B cell (primary cell): ENCODE results near the gene PCGF1. TPM values are rescaled to one million over a fixed set of nuclear protein-coding genes. Genes with fewer than 3 reads are reported as not detected.

Experiments
- ATAC-seq: fragments of 200-7000 bp; cut with Tn5 transposase; one replicate; pipeline ENCODE4 v1.10.0; 2021; ENCODE audit warnings: low read depth, mild to moderate bottlenecking, moderate number of reproducible peaks, moderate library complexity
- CTCF ChIA-PET: fragments of 350-600 bp; sonication (Branson Sonifier 250); formaldehyde crosslinking; loops from one replicate; lab custom pipeline; 2021; ENCODE audit warnings: antibody characterized with exemption, inconsistent platforms; lab: Charles Lee
- POLR2A ChIA-PET: fragments of 350-600 bp; sonication (Branson Sonifier 250); formaldehyde crosslinking; loops from one replicate; lab custom pipeline; 2021; ENCODE audit warnings: antibody characterized with exemption; lab: Charles Lee
- DNase-seq: peaks from one replicate; pipeline ENCODE4 v3.0.0; 2013
- H2AFZ ChIP-seq: 2 replicates; pipeline ENCODE4 v1.6.1; 2012; ENCODE audit warnings: mild to moderate bottlenecking, low read depth, low read length; ENCODE audit not compliant: insufficient read depth, poor library complexity, severe bottlenecking
- H3K27ac ChIP-seq, 2 donors: 1 replicate in 1 of 2; 2 replicates in 1 of 2; pipeline ENCODE4 v1.5.1; 2012 to 2013; ENCODE audit warnings: low read length in 2 of 2, mild to moderate bottlenecking in 2 of 2, moderate library complexity in 1 of 2
- H3K27me3 ChIP-seq, 4 experiments: fragments of 200-600 bp in 1 of 4; sonication (generic) in 1 of 4; replicated peaks in 1 of 4; 1 replicate in 2 of 4; 2 replicates in 2 of 4; pipeline versions ENCODE4 v1.6.1 to v1.7.0; 2013 to 2016; ENCODE audit warnings: low read length in 3 of 4, mild to moderate bottlenecking in 2 of 4, mixed read lengths in 1 of 4, moderate library complexity in 1 of 4; ENCODE audit not compliant: insufficient read depth in 4 of 4, control insufficient read depth in 3 of 4; ENCODE audit errors: control extremely low read depth in 1 of 4
- H3K36me3 ChIP-seq, 2 experiments: replicated peaks in 1 of 2; 1 replicate in 1 of 2; 2 replicates in 1 of 2; pipeline versions ENCODE4 v1.6.1 to v1.7.1; 2013; ENCODE audit warnings: low read length in 1 of 2; ENCODE audit not compliant: insufficient read depth in 2 of 2, control insufficient read depth in 1 of 2; ENCODE audit errors: control extremely low read depth in 1 of 2, extremely low read depth in 1 of 2
- H3K4me1 ChIP-seq, 2 donors: fragments of 200-600 bp in 1 of 2; sonication (generic) in 1 of 2; 1 replicate in 1 of 2; 2 replicates in 1 of 2; pipeline versions ENCODE4 v1.5.1 to v1.6.1; 2013 to 2017; ENCODE audit warnings: low read length in 2 of 2; ENCODE audit not compliant: control insufficient read depth in 2 of 2, insufficient read depth in 2 of 2
- H3K4me2 ChIP-seq: replicated peaks from 2 replicates; pipeline ENCODE3; 2012; ENCODE audit warnings: mild to moderate bottlenecking, low read depth, low read length; ENCODE audit not compliant: poor library complexity, severe bottlenecking
- H3K4me3 ChIP-seq, 5 experiments: fragments of 200-600 bp in 1 of 5; sonication (generic) in 1 of 5; 1 replicate in 3 of 5; 2 replicates in 2 of 5; pipeline versions ENCODE4 v1.5.1 to v1.7.0; 2011 to 2016; ENCODE audit warnings: low read length in 4 of 5, mild to moderate bottlenecking in 4 of 5, low read depth in 2 of 5, control low read depth in 1 of 5, moderate library complexity in 1 of 5; ENCODE audit not compliant: insufficient read depth in 1 of 5; ENCODE audit errors: control extremely low read depth in 1 of 5, extremely low read depth in 1 of 5
- H3K79me2 ChIP-seq: fragments of 200-600 bp; sonication (generic); one replicate; pipeline ENCODE4 v1.6.0; 2016; ENCODE audit warnings: low read length; ENCODE audit not compliant: control insufficient read depth, insufficient read depth
- H3K9ac ChIP-seq: fragments of 200-600 bp; sonication (generic); 2 replicates; pipeline ENCODE4 v1.6.1; 2017; ENCODE audit warnings: mild to moderate bottlenecking, low read length, moderate library complexity
- H3K9me3 ChIP-seq, 3 donors: one replicate each; pipeline versions ENCODE4 v1.6.1 to v1.7.1; 2013; ENCODE audit warnings: low read length in 2 of 3; ENCODE audit not compliant: control insufficient read depth in 2 of 3, insufficient read depth in 1 of 3; ENCODE audit errors: control extremely low read depth in 1 of 3
- H4K20me1 ChIP-seq: 2 replicates; pipeline ENCODE4 v1.6.0; 2012; ENCODE audit warnings: mild to moderate bottlenecking, low read length; ENCODE audit not compliant: insufficient read depth, control insufficient read depth, poor library complexity, severe bottlenecking
- H3K27ac Mint-ChIP-seq: one replicate; pipeline ENCODE4 v1.8.0; 2021; ENCODE audit warnings: mixed read lengths
- H3K27me3 Mint-ChIP-seq: one replicate; pipeline ENCODE4 v1.8.0; 2021; ENCODE audit warnings: mixed read lengths
- H3K4me1 Mint-ChIP-seq: one replicate; pipeline ENCODE4 v1.8.0; 2021; ENCODE audit warnings: mixed read lengths
- H3K4me3 Mint-ChIP-seq: one replicate; pipeline ENCODE4 v1.8.0; 2021; ENCODE audit warnings: mixed read lengths
- H3K9me3 Mint-ChIP-seq: one replicate; pipeline ENCODE4 v1.8.0; 2022; ENCODE audit warnings: mixed read lengths; ENCODE audit not compliant: insufficient read depth
- EZH2 ChIP-seq: IDR thresholded peaks from 2 replicates; pipeline ENCODE4 v1.6.1; 2012; ENCODE audit warnings: borderline replicate concordance, low read depth, mild to moderate bottlenecking, moderate library complexity, low read length; ENCODE audit not compliant: insufficient read depth, poor library complexity, severe bottlenecking
- WGBS: methylation state at CpG from one replicate; pipeline ENCODE4 v1.1.5; 2013; ENCODE audit warnings: missing lambda C conversion rate; ENCODE audit not compliant: insufficient coverage; 5-methylcytosine and 5-hydroxymethylcytosine counted together
- intact Hi-C: fragments of 100-400 bp; cut with micrococcal nuclease; formaldehyde crosslinking; loops from one replicate; pipeline ENCODE4 v1.10.0; 2022
- polyA plus RNA-seq: library from polyadenylated mRNA; depleted of rRNA; stranded (reverse); fragments of >200 nt; gene quantifications from 2 replicates; pipeline ENCODE4 v1.2.3, GENCODE V29; 2012
- total RNA-seq, 2 donors: library from RNA; stranded (reverse); fragments of 120-200 nt in 1 of 2; gene quantifications; 1 replicate in 1 of 2; 2 replicates in 1 of 2; pipeline versions ENCODE4 v1.2.3 to v1.2.4, GENCODE V29; 2013 to 2022
- TF ChIP-seq, protein P1 (sequence below): fragments of 200-600 bp; IDR thresholded peaks from one replicate; pipeline ENCODE4 v1.8.0; 2022; ENCODE audit warnings: antibody characterized with exemption, mild to moderate bottlenecking

The PCGF1 gene
- total and polyA plus RNA-seq, 2 donors (not counting 1 experiment from before 2014, with no cell fraction given) = 21.9 to 40.1 TPM

DNA sequence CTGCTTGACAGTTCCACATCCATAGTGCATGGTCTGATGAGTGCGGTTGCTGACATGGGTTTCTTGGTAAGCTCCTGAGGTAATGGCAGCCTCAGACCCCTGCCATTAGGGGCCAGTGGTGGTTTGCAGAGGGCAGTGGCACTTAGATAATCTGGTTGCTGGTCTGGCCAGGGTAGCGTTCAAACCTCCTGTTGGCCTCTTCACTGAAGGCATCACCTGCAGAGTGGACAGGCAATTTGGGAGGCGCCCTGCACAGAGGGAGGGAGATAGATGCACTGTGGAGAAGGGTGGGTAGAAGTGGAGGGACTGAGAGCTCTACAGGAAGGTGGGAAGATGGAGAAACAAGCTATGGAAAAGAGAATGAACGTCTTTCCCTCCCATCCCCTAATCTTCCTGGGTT lies 26.0 kb upstream of the PCGF1 start:
- no peaks in the 10 kb centered on the region for H3K9me3 ChIP-seq
- ChIA-PET POLR2A (no interaction called here), CTCF (interaction anchor here (1.2 to 9.6 kb wide), 5 partner anchors 11 to 159 kb away, joined by 3 to 71 read pairs (median 6); partner anchors contain the start of genes CCDC142, PCGF1 and TTC31)
- DNase-seq (no peak), ATAC-seq (no peak)
- TF ChIP-seq, protein P1, sequence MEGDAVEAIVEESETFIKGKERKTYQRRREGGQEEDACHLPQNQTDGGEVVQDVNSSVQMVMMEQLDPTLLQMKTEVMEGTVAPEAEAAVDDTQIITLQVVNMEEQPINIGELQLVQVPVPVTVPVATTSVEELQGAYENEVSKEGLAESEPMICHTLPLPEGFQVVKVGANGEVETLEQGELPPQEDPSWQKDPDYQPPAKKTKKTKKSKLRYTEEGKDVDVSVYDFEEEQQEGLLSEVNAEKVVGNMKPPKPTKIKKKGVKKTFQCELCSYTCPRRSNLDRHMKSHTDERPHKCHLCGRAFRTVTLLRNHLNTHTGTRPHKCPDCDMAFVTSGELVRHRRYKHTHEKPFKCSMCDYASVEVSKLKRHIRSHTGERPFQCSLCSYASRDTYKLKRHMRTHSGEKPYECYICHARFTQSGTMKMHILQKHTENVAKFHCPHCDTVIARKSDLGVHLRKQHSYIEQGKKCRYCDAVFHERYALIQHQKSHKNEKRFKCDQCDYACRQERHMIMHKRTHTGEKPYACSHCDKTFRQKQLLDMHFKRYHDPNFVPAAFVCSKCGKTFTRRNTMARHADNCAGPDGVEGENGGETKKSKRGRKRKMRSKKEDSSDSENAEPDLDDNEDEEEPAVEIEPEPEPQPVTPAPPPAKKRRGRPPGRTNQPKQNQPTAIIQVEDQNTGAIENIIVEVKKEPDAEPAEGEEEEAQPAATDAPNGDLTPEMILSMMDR = no peak
- no peak for TF ChIP-seq EZH2
- H3K4me1 ChIP-seq = peaks cover 27 to 37% of the 10 kb centered on the region in 2 donors
- no peak overlapping the region for H3K9ac ChIP-seq
- intact Hi-C loops = loop anchor here (5.0 kb wide), 1 partner anchor 36 kb away; the partner anchor contains the start of gene LBX2
- H3K79me2 ChIP-seq = peaks cover 30% of the 10 kb centered on the region
- no peaks in the 10 kb centered on the region for H3K27me3 ChIP-seq
- no peak overlapping the region for H3K4me3 ChIP-seq
- no peaks in the 10 kb centered on the region for H3K27me3 Mint-ChIP-seq
- H3K27ac Mint-ChIP-seq = no peak overlapping the region
- peaks cover under 1% of the 10 kb centered on the region for H4K20me1 ChIP-seq
- H3K27ac ChIP-seq = no peak overlapping the region
- H2AFZ ChIP-seq = no peak overlapping the region
- peaks cover 0 to 20% of the 10 kb centered on the region in 2 experiments for H3K36me3 ChIP-seq
- 95% methylated on average over 2 of the region's 4 CpGs for WGBS
- H3K4me3 Mint-ChIP-seq = no peak overlapping the region
- peaks cover 38% of the 10 kb centered on the region for H3K4me1 Mint-ChIP-seq
- no peak overlapping the region for H3K4me2 ChIP-seq
- H3K9me3 Mint-ChIP-seq = no peaks in the 10 kb centered on the region

DNA sequence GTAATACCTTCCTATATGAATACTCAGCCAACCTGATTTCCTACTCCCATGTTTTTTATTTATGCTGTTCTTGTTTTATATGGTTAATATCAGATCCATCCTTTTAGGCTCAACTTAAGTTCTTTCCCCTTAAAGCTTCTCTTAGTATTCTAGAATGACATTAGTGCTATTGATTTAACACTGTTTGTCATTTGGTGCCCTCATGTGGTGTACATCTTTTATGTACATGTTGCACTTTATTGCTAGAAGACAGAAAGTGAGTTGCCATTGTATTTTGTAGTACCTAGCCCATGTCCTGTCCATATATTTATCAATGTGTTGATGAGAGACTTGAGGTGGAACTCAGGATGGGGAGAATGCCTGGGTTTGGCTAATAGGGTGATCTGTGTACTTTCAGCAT lies 24.7 kb upstream of the PCGF1 start:
- no peaks in the 10 kb centered on the region for H3K9me3 Mint-ChIP-seq
- intact Hi-C loops = loop anchor here (5.0 kb wide), 1 partner anchor 35 kb away; the partner anchor contains the start of gene LBX2
- H3K27ac Mint-ChIP-seq = peak overlapping the region; percentile 2
- Histone ChIP-seq H3K79me2 (peaks cover 31% of the 10 kb centered on the region), H3K27me3 (no peaks in the 10 kb centered on the region), H4K20me1 (peaks cover 5% of the 10 kb centered on the region), H3K4me1 (peaks cover 27 to 35% of the 10 kb centered on the region in 2 donors), H2AFZ (no peak overlapping the region), H3K9me3 (no peaks in the 10 kb centered on the region), H3K27ac (peak overlapping the region in 1 of 2 donors; percentile 84), H3K4me2 (peak overlapping the region; percentile 95), H3K36me3 (peaks cover 0 to 30% of the 10 kb centered on the region in 2 experiments), H3K4me3 (no peak overlapping the region), H3K9ac (no peak overlapping the region)
- H3K4me3 Mint-ChIP-seq = peak overlapping the region; percentile 13
- H3K27me3 Mint-ChIP-seq = no peaks in the 10 kb centered on the region
- peaks cover 33% of the 10 kb centered on the region for H3K4me1 Mint-ChIP-seq
- ChIA-PET POLR2A (interaction anchor here (0.6 to 1.9 kb wide), 5 partner anchors 12 to 1247 kb away, joined by 3 to 5 read pairs (median 3); partner anchors contain the start of genes CCDC142, FBXO41, PCGF1 and TTC31), CTCF (interaction anchor here (0.7 to 9.6 kb wide), 27 partner anchors 9 to 708 kb away, joined by 3 to 71 read pairs (median 4); partner anchors contain the start of genes CCDC142, INO80B, PCGF1 and STAMBP)
- no peak for ATAC-seq
- peak; percentile 65 for DNase-seq
- TF ChIP-seq, protein P1 = peak; percentile 49
- TF ChIP-seq EZH2 = no peak
